ENCODE results near the gene HTR2A.
A peak's percentile ranks its signal among the peaks of the same experiment; 100 is the strongest.

Gene HTR2A

GRCh38 chr13:46896341-46897137 is at the start of gene HTR2A:
HTR2A (minus strand) TSS chr13:46897053; CDS start chr13:46895906, 1,147 bp downstream.
- DNase-seq (ENCODE audit: low read depth): no peak

- no peak for DNase-seq (ENCODE audit: low read depth)
Measured at GRCh38 chr13:46936525-46936924, 39.7 kb upstream of the HTR2A start.

DNA sequence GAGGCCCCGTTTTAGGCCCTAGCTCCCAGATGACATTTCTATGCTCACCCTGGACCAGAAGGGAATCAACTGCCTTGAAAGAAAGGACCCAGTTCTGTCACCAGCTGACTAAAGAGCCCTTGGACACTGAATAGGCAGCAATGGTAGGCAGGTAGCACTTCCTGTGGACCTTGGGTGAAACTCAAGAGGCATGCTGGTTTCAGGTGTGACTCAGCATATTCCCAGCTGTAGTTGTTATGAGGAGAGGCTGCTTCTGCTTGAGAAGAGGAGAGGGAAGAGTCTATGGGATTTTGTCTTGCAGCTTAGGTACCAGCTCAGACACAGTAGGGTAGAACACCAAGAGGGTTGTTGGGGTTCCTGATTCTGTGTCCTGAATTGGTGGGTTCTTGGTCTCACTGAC is 37.9 kb upstream of the HTR2A start:
- no peak for DNase-seq (ENCODE audit: low read depth)

- no peak for DNase-seq (ENCODE audit: low read depth)
Measured at GRCh38 chr13:46926916-46927590, 30.2 kb upstream of the HTR2A start.

GRCh38 chr13:46925486-46925885 is 28.6 kb upstream of the HTR2A start:
- DNase-seq (ENCODE audit: low read depth): no peak

DNA sequence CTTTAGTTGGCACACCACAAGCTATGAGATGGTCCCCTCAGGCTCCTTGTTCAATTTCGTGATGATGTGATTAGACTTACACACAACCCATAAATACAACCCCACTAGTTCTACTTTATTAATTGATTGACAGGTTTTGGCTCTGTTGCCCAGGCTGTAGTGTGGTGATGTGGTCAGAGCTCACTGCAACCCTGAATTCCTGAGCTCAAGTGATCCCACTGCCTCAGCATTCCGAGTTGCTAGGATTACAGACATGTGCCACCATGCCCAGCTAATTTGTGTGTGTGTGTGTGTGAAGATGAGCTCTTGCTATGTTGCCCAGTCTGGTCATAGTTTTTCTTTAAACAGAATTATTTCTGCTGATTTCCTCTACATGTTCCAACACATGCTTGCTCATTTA is 17.5 kb upstream of the HTR2A start:
- DNase-seq (ENCODE audit: low read depth): no peak

GRCh38 chr13:46913757-46914156 is 16.9 kb upstream of the HTR2A start:
- DNase-seq (ENCODE audit: low read depth): no peak

DNA sequence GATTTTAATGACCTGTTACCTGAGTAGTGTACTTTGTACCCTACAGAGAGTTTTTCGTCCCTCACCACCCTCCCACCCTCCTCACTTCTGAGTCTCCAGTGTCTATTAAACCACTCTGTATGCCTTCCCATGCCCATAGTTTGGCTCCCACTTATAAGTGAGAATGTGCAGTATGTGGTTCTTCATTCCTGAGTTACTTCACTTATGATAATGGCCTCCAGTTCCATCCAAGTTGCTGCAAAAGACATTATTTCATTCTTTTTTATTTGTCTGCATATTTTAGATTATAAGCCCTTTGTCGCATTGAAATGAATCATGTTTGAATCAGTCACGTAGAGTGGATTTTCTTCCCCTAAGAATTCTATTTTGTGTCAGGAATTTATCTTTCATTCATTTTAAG is 12.2 kb upstream of the HTR2A start:
- no peak for DNase-seq (ENCODE audit: low read depth)

GRCh38 chr13:46908501-46908900 is 11.6 kb upstream of the HTR2A start:
- DNase-seq (ENCODE audit: low read depth): no peak

DNA sequence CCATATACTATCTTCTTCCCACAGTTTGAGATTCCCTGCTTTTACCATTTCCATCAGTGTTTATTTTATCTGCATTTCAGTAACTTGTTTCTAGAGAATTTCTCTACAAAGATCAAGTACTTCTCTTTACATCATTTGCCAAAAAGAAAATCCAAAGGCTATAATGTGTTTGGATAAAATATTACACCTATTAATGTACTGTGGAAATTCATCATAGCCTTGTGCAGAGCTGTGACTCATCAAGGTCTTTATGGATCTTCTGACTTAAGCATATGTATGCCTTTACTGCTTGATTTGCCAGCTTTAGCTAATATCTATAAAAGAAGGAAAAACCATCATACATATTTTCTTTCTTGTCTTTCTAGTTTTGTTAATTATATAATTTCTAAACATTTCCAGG is 9.6 kb upstream of the HTR2A start:
- DNase-seq (ENCODE audit: low read depth): no peak

GRCh38 chr13:46905249-46905648 is 8.4 kb upstream of the HTR2A start:
- DNase-seq (ENCODE audit: low read depth): no peak

DNA sequence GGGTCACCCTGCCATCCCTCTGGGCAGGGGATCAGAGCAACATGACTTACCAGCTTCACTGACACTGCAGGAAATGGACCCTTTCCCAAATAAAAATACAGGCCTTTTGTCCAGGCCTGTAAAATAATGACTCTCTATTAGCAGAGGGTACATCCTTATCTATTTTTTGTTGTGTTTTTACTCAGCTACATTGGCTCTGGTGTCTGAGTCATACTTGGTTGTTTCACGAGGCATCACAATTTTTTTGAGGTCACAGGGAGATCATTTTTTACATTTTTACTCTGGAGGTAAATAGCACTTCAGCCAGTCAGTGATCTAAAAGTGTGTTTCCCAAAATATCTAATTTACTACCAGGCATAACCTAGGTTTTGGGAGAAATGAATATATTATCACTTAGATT is 6.9 kb upstream of the HTR2A start:
- DNase-seq (ENCODE audit: low read depth): no peak

DNA sequence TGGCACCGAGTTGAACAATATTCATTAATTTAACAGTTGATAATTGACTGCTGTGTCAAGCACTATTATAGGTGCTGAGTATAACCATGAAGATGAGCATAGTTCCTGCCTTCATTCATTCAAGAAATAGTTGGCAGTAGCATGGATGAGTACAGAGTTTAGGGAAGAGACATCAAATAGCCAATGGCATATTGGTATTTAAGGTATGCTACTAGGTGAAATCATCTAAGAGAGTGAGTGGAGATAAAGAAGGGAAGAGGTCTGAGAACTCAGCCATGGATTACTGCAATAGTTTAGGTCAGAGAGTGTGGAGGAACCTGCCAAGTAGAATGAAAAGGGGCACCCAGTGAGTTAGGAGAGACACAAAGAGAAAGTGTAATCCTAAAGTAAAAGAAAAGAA is 4.9 kb upstream of the HTR2A start:
- no peak for DNase-seq (ENCODE audit: low read depth)

DNA sequence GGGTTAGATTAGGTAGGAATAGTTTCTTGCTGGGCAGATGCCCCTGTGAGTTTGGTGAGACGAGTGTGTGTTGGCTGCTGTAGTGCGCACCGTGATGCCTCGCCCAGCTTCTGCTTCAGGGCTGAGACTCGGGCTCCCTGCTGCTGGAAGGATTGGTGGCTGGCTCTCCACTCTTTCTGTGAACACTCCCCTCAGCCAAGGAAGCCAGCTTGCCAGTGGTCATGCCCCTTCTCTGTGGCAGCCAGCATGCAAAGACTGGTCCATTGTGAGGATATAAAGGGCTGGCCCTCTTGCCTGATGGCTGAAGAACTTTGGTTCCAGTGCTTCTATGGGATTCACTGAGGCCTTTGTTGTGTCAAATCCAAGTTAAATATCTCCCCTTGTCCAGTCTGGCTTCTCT is 2.9 kb upstream of the HTR2A start:
- no peak for DNase-seq (ENCODE audit: low read depth)

DNA sequence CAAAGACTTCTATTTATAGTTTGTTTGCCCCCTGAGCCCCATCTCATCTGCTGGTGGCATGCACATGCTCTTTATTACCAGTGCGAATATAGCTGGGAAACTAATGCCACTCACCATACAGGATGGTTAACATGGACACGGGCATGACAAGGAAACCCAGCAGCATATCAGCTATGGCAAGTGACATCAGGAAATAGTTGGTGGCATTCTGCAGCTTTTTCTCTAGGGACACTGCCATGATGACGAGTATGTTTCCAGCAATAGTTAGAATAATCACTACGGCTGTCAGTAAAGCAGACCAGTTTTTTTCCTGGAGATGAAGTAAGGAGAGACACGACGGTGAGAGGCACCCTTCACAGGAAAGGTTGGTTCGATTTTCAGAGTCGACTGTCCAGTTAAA is 1.5 kb downstream of the HTR2A start:
- DNase-seq (ENCODE audit: low read depth): no peak

DNA sequence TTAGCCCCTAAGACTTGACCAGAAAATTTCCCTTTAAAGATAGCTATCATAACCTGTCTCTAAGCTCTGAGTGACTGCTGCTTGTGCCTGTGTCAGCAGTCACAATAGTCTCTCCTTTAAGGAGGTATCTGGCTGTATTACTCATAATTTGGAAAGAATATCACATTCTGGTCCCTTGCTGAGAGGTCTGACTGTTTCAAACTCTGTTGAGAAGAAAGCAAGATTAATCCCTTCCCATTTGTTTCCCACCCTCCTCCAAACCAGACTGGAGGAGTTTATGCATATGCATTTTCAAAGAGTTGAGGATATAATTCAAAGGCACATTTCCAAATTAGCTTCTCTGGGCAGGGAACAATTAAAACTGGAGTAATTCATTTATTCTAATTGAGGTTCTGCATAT is 2.3 kb downstream of the HTR2A start:
- no peak for DNase-seq (ENCODE audit: low read depth)

DNA sequence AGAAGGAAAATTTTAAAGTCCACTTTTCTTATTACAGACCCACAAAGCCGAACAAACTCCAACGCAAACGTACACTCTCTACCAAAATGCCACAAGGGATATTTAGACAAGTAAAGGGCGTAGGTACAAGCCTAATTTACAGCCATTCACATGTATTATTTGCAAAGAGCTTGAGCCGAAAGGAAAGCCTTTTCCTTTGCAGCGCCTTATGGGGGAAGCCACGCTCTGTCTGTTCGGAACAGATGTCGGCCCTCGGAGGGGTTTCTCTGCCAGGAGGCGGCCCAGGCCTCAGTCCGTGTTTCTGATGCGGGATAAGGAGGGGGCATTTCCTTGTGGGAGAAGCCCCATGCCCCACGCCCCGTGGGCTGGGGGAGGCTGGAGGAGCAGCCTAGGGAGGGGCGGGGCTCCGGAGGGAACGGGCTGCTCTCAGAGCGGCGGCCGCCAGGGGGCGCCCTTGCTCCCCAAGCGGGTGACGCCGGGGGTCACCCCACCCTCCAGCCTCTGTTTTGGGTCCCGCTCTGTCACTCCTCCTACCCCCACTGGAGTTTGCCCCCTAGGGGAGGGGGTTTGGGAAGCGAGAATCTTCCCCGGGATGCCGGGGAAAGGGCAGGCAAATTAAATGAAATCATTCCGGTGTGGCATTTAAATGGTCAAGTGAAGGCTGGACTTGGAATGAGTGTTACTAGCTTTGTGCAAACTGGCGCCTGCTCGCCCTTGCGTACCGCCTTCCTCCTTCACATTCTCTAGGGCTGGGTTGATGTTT is 2.9 kb downstream of the HTR2A start:
- peak; percentile 6 for DNase-seq (ENCODE audit: low read depth)

- DNase-seq (ENCODE audit: low read depth): no peak
Measured at GRCh38 chr13:46893221-46893740, 3.6 kb downstream of the HTR2A start.

DNA sequence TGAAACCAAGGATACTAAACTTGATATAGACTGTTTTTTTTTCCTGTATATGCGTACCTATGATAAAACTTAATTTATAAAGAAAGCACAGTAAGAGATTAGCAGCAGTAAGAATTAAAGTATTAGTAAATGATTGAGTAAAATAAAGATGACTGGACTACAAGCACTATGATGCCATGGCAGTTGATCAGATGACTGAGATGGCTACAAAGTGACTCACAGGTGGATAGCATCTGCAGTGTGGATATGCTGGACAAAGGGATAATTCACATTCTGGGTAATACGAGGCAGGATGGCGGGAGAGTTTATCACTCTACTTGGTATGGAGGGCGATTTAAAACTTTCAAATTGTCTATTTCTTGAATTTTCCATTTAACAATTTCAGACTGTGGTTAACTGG is 11.8 kb downstream of the HTR2A start:
- DNase-seq (ENCODE audit: low read depth): no peak

DNA sequence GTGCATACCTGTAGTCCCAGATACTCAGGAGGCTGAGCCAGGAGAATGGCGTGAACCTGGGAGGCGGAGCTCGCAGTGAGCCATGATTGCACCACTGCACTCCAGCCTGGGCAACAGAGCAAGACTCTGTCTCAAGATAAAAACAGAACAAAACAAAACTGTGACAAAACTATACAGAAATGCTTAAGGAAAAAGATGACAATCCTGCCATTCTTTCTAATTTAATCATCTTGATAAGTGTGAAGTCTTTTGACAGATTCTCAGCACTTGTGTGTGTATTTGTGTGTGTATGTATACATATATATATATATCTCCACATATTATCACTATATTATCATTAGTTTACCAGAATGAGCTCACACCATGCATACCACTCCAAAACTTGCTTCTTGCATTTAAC is 12.3 kb downstream of the HTR2A start:
- DNase-seq (ENCODE audit: low read depth): no peak

DNA sequence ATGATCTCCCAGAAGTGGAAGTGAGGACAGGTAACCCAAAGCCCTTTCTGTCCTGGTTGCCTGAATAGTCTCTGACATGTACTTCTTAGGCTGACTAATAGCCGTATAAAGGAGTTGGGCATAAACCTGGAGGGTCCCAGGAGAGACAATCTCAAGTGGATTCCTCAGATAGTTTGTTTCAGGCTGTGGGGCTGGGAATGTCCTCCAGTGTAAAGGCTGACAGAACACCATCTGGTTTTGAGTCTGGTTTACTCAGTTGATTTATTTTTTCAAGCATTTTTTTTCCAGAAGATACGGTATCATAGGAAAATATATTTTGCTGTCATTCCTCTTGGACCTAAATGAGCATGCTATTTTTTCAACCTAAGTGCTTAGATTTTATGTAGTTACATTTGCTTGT is 15.2 kb downstream of the HTR2A start:
- no peak for DNase-seq (ENCODE audit: low read depth)

DNA sequence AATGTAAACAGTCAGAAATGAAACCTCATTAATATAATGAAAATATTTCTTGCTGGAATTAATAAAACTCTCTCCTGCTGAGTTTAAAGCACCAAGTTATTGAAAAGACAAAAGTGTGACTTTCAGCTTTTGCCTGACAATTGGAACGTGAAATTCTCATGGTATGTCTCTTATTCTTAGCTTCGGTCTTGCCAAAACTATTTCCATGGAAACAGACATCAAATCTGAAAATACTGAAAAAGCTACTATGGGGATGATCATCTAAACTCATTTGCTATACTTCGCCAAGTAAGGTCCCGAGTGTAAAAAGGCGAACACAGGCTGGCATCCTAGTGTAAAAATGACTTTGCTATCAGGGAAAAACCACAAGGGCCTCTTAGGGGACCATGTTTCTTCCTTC is 22.8 kb downstream of the HTR2A start:
- no peak for DNase-seq (ENCODE audit: low read depth)

GRCh38 chr13:46871557-46871956 is 25.3 kb downstream of the HTR2A start:
- DNase-seq (ENCODE audit: low read depth): no peak

Data from fibroblast of the conjunctiva (primary cell).